Stomach (tissue), 9 donors: ENCODE results near the gene DOCK1. TPM values are rescaled to one million over a fixed set of nuclear protein-coding genes. Genes with fewer than 3 reads are reported as not detected.

Source experiments
- DNase-seq, 2 donors: peaks; one replicate each; pipeline versions ENCODE4 v3.0.0 to v3.0.0-alpha.2; 2013 to 2019
- H3K27ac ChIP-seq, 5 donors: fragments of 200-600 bp in 4 of 5; sonication (generic) in 4 of 5; one replicate each; pipeline ENCODE4 v1.5.1; 2013 to 2019; ENCODE audit warnings: mild to moderate bottlenecking in 1 of 5, moderate library complexity in 1 of 5
- H3K27me3 ChIP-seq, 3 donors: fragments of 200-600 bp; sonication (generic); one replicate each; pipeline ENCODE4 v1.5.1; 2017 to 2019; ENCODE audit warnings: mixed run types in 1 of 3
- H3K36me3 ChIP-seq, 4 donors: fragments of 200-600 bp; sonication (generic); 1 replicate in 3 of 4; 2 replicates in 1 of 4; pipeline ENCODE4 v1.5.1; 2016 to 2019
- H3K4me1 ChIP-seq, 4 donors: fragments of 200-600 bp; sonication (generic); one replicate each; pipeline ENCODE4 v1.5.1; 2016 to 2019
- H3K4me3 ChIP-seq, 4 donors: fragments of 200-600 bp; sonication (generic) in 3 of 4; one replicate each; pipeline ENCODE4 v1.5.1; 2016 to 2019; ENCODE audit warnings: mild to moderate bottlenecking in 1 of 4
- H3K9me3 ChIP-seq, 4 donors: fragments of 200-600 bp; sonication (generic); one replicate each; pipeline ENCODE4 v1.5.1; 2016 to 2019
- EP300 ChIP-seq: sonication (generic); formaldehyde crosslinking; IDR thresholded peaks from one replicate; pipeline ENCODE4 v1.6.1; 2017; ENCODE audit warnings: antibody characterized with exemption
- POLR2A ChIP-seq, 4 donors: fragments of 450-650 bp; IDR thresholded peaks; one replicate each; pipeline ENCODE4 v1.6.1; 2016; ENCODE audit warnings: antibody characterized with exemption in 4 of 4, control low read depth in 2 of 4, mild to moderate bottlenecking in 1 of 4, moderate library complexity in 1 of 4
- POLR2AphosphoS5 ChIP-seq, 3 donors: sonication (generic); formaldehyde crosslinking; IDR thresholded peaks; one replicate each; pipeline ENCODE4 v1.6.1; 2016; ENCODE audit warnings: antibody characterized with exemption in 3 of 3
- WGBS, 5 donors: extraction: QIAGEN DNeasy Blood & Tissue Kit in 3 of 5; methylation state at CpG; one replicate each; pipeline versions ENCODE4 v1.1.5 to v1.1.7; 2013 to 2018; 5-methylcytosine and 5-hydroxymethylcytosine counted together
- intact Hi-C: fragments of 100-400 bp; cut with DNase I; formaldehyde crosslinking; loops from one replicate; pipeline ENCODE4 v1.15.1; 2023; ENCODE audit warnings: low total_unique reads
- polyA plus RNA-seq, 3 donors: library from polyadenylated mRNA; stranded (reverse); fragments of 200-250 nt; gene quantifications; one replicate each; pipeline ENCODE4 v1.2.3, GENCODE V29; 2013
- total RNA-seq, 5 donors: library from RNA; depleted of rRNA; stranded (reverse); fragments of >200 nt; gene quantifications; one replicate each; pipeline versions ENCODE4 v1.1.0 to v1.2.3, GENCODE V29; 2014 to 2016
- TF ChIP-seq, protein P1 (sequence below), 7 experiments: fragments of 450-650 bp in 4 of 7; fragments of 200-600 bp in 3 of 7; sonication (generic) in 3 of 7; IDR thresholded peaks; one replicate each; pipeline ENCODE4 v1.5.1; 2016 to 2019; ENCODE audit warnings: antibody characterized with exemption in 7 of 7, control low read depth in 2 of 7, mild to moderate bottlenecking in 1 of 7
- donor health status: healthy with polysubstance abuse.
- donor health status: Bipolar disorder and iron deficiency.
- donor health status: healthy.

The DOCK1 gene
- total and polyA plus RNA-seq, 8 donors: 8.4 to 114 (median 35.0) TPM

DNA sequence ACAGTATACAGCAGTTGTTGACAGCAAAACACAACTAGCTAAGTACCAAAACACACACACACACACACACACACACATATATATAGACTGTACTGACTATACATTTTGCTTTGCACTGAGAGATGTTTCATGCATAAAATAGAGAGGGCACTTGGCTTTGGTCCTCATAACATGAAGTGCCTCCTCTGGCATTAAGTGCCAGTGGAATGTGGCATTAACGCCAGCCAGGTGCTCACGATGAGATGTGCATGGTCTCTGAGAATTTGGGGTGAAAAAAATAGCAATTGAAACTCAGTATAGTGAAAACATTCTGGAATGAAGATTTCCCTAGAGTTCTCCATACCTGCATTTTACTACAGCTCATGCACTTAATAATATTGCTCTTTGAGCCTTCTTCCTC lies 361.2 kb downstream of the DOCK1 start:
- intact Hi-C loops: no loop called here
- WGBS, 5 donors: 93 to 100% (median 96%) methylated on average over 2 of the region's 2 CpGs
- no peak for DNase-seq
- Histone ChIP-seq H3K27ac (no peak overlapping the region), H3K4me3 (no peak overlapping the region), H3K4me1 (no peaks in the 10 kb centered on the region), H3K27me3 (no peaks in the 10 kb centered on the region), H3K9me3 (no peaks in the 10 kb centered on the region), H3K36me3 (peaks cover 0 to 8% (median 4%) of the 10 kb centered on the region in 4 donors)
- TF ChIP-seq POLR2A (IDR thresholded peaks at IDR 0.05) (no peak), EP300 (no peak), POLR2AphosphoS5 (IDR thresholded peaks at IDR 0.05) (no peak)
- TF ChIP-seq, protein P1, sequence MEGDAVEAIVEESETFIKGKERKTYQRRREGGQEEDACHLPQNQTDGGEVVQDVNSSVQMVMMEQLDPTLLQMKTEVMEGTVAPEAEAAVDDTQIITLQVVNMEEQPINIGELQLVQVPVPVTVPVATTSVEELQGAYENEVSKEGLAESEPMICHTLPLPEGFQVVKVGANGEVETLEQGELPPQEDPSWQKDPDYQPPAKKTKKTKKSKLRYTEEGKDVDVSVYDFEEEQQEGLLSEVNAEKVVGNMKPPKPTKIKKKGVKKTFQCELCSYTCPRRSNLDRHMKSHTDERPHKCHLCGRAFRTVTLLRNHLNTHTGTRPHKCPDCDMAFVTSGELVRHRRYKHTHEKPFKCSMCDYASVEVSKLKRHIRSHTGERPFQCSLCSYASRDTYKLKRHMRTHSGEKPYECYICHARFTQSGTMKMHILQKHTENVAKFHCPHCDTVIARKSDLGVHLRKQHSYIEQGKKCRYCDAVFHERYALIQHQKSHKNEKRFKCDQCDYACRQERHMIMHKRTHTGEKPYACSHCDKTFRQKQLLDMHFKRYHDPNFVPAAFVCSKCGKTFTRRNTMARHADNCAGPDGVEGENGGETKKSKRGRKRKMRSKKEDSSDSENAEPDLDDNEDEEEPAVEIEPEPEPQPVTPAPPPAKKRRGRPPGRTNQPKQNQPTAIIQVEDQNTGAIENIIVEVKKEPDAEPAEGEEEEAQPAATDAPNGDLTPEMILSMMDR (IDR thresholded peaks at IDR 0.05): no peak

DNA sequence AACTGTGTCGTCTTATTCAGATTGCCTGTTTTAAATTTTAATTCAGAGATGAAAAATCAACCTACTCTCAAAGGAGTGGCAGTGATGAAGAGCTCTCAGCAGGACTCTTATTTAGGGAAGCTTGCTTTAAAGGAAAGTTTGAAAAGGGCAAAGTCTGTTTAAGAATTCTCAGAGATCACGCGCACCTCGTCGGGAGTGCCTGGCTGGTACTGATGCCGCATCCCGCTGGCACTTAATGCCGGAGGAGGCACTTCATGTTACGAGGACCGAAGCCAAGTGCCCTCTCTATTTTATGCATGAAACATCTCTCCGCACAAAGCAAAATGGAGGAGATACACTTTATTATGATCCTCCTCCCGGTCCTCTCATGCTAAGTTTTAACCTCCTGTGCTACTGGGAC lies 362.2 kb downstream of the DOCK1 start:
- H3K4me1 ChIP-seq: no peaks in the 10 kb centered on the region
- H3K27me3 ChIP-seq: no peaks in the 10 kb centered on the region
- peaks cover 0 to 8% (median 4%) of the 10 kb centered on the region in 4 donors for H3K36me3 ChIP-seq
- H3K4me3 ChIP-seq: no peak overlapping the region
- TF ChIP-seq POLR2A (IDR thresholded peaks at IDR 0.05): no peak
- TF ChIP-seq EP300: no peak
- TF ChIP-seq, protein P1 (IDR thresholded peaks at IDR 0.05): no peak
- no peak for TF ChIP-seq POLR2AphosphoS5 (IDR thresholded peaks at IDR 0.05)
- intact Hi-C loops: no loop called here
- DNase-seq: no peak
- no peak overlapping the region for H3K27ac ChIP-seq
- WGBS, 5 donors: 94 to 98% (median 96%) methylated on average over 12 of the region's 12 CpGs
- no peaks in the 10 kb centered on the region for H3K9me3 ChIP-seq

DNA sequence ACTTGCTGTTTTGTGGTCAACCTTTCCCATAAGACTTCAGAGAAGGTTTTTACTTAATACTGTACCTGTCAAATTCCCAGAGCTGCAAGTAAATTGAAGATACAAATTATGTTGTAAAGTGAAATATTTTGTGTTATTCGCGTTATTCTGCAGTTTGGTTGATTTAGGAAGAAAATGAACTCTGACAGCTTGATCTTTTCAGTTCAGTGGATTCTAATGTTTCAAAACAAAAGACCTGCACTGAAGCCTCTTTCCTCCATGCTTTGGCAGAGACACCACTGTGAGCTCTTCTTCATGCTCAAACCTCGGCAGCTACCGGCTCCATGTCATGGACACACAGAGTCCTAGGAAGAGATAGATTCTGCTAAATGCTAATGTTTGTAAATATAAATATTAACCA lies 366.8 kb downstream of the DOCK1 start:
- Histone ChIP-seq H3K4me3 (no peak overlapping the region), H3K27ac (no peak overlapping the region), H3K27me3 (no peaks in the 10 kb centered on the region), H3K36me3 (peaks cover 0 to 16% (median 3%) of the 10 kb centered on the region in 4 donors), H3K9me3 (no peaks in the 10 kb centered on the region), H3K4me1 (no peaks in the 10 kb centered on the region)
- 81 to 88% (median 86%) methylated on average over 4 of the region's 4 CpGs for WGBS, 5 donors
- intact Hi-C loops: no loop called here
- DNase-seq: no peak
- no peak for TF ChIP-seq EP300
- TF ChIP-seq POLR2AphosphoS5 (IDR thresholded peaks at IDR 0.05): no peak
- TF ChIP-seq, protein P1 (IDR thresholded peaks at IDR 0.05): no peak
- TF ChIP-seq POLR2A (IDR thresholded peaks at IDR 0.05): no peak

DNA sequence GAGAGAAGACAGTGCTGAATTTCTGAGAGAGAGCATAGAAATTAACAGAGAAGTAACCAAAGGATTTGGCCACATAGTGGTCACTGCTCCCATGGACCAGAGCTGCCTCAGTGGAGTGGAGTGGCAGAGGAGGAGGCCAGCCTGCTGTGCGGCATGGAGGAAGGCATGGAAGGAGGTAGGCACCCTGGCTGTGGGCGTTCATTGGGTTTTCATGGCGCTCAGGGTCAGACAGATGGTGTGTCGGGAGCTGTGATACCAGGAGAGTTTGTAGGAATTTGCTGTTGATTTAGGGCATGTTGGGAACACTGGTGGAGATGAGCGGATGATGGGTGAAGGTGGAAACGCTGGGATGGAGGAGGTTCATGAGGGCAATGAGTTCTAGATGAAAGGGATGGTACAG lies 370.0 kb downstream of the DOCK1 start:
- DNase-seq: no peak
- WGBS, 5 donors: 93 to 97% (median 96%) methylated on average over 6 of the region's 6 CpGs
- H3K36me3 ChIP-seq: peaks cover 0 to 8% (median 3%) of the 10 kb centered on the region in 4 donors
- intact Hi-C loops: no loop called here
- H3K9me3 ChIP-seq: no peaks in the 10 kb centered on the region
- no peaks in the 10 kb centered on the region for H3K27me3 ChIP-seq
- peaks cover 0 to 15% (median 9%) of the 10 kb centered on the region in 4 donors for H3K4me1 ChIP-seq
- H3K27ac ChIP-seq: no peak overlapping the region
- H3K4me3 ChIP-seq: no peak overlapping the region
- TF ChIP-seq POLR2A (IDR thresholded peaks at IDR 0.05) (no peak), EP300 (no peak), POLR2AphosphoS5 (IDR thresholded peaks at IDR 0.05) (no peak)
- TF ChIP-seq, protein P1 (IDR thresholded peaks at IDR 0.05): no peak
